SH-SY5Y (cell line): ENCODE measurements around the gene FXYD4.

ENCODE experiments used
- GATA2 ChIP-seq: IDR thresholded peaks from 2 replicates; pipeline ENCODE4 v1.6.1; 2011; ENCODE audit warnings: mild to moderate bottlenecking, low read depth, low read length
- GATA3 ChIP-seq: IDR thresholded peaks from 2 replicates; pipeline ENCODE4 v1.6.1; 2011; ENCODE audit warnings: low read depth, mild to moderate bottlenecking, low read length, moderate library complexity

DNA sequence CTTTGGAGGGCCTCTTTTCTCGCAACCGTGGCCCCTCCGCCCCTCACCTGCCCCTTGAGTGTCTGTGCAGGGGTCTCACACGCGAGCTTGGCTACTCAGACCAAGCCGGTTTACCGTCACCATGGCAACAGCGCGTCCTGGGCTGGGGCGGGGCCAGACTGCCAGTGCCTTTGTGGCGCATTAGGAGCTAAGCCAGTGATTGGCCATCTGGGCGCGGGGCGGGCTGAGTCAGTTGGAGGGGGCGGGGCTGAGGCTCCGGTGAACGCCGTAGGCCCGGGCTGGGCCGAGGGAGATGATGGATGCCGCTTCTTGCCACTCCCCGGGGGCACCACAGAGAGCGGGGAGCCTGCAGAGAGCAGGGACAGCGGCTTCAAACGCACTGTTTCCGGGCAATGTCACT is 48.7 kb upstream of the FXYD4 start:
- TF ChIP-seq GATA3: no peak
- TF ChIP-seq GATA2: no peak
